ENCODE measurements around the gene KNCN. TPM values are rescaled to one million over a fixed set of nuclear protein-coding genes. Genes with fewer than 3 reads are reported as not detected.

Gene KNCN
- total RNA-seq, 1 experiment from 2014 or later, result not detected

- H3K9ac ChIP-seq (ENCODE audit: extremely low read depth, insufficient read length, low read length), result no peak overlapping the region
- H2BK120ac ChIP-seq (ENCODE audit: low read depth, low read length, poor library complexity, severe bottlenecking), result no peak overlapping the region
- H3K9me3 ChIP-seq (ENCODE audit: control insufficient read depth, low read depth, low read length), result no peaks in the 10 kb centered on the region
- no peaks in the 10 kb centered on the region; a peak in 1 of 7 replicates for H3K36me3 Mint-ChIP-seq (ENCODE audit: insufficient read depth in 1 of 3, low read depth in 3 of 3)
- TF ChIP-seq CTCF (conservative IDR thresholded peaks at IDR 0.05), result no peak
- no peaks in the 10 kb centered on the region for H3K27me3 ChIP-seq (ENCODE audit: insufficient read depth, low read length)
- no peak overlapping the region for H2BK12ac ChIP-seq (ENCODE audit: insufficient read length, low read depth, low read length)
- H4K5ac ChIP-seq (ENCODE audit: insufficient read length, low read depth, low read length), result no peak overlapping the region
- peaks cover 8% of the 10 kb centered on the region for H3K27me3 Mint-ChIP-seq (ENCODE audit: low read depth)
- H3K4me2 ChIP-seq (ENCODE audit: insufficient read depth, insufficient read length, low read length), result no peak overlapping the region
- H2BK20ac ChIP-seq (ENCODE audit: low read depth, low read length, poor library complexity, severe bottlenecking), result no peak overlapping the region
- H4K20me1 ChIP-seq (ENCODE audit: control insufficient read depth, insufficient read depth, insufficient read length), result no peaks in the 10 kb centered on the region
- no peak overlapping the region for H3K27ac ChIP-seq (ENCODE audit: insufficient read length, low read depth, low read length)
- H4K91ac ChIP-seq (ENCODE audit: insufficient read length, low read depth, low read length), result no peak overlapping the region
- H3K23ac ChIP-seq (ENCODE audit: insufficient read length, low read depth, low read length), result no peak overlapping the region
- WGBS (ENCODE audit: extremely low coverage, insufficient read length, low lambda C conversion rate), result no CpG with 5 or more reads among the region's 12 CpGs
- H3K79me2 ChIP-seq (ENCODE audit: insufficient read depth, low read length), result no peaks in the 10 kb centered on the region
- H2BK15ac ChIP-seq (ENCODE audit: low read depth, low read length), result no peak overlapping the region
- no peak overlapping the region for H3K4me3 Mint-ChIP-seq
- H3K4me1 ChIP-seq (ENCODE audit: insufficient read depth, low read length), result peaks cover 4% of the 10 kb centered on the region; the same call in 1 of the 2 replicates
- no peak overlapping the region for H2AK5ac ChIP-seq (ENCODE audit: insufficient read length, low read length)
- H3K79me1 ChIP-seq (ENCODE audit: insufficient read depth, low read depth, low read length, poor library complexity, severe bottlenecking), result no peaks in the 10 kb centered on the region
- H3K9me3 Mint-ChIP-seq, result no peaks in the 10 kb centered on the region
- no peak overlapping the region for H3K4ac ChIP-seq (ENCODE audit: low read depth, low read length)
- no peak overlapping the region for H3K27ac Mint-ChIP-seq
- H3K4me1 Mint-ChIP-seq, result peaks cover 15 to 37% of the 10 kb centered on the region in 2 experiments
- H3K18ac ChIP-seq (ENCODE audit: insufficient read length, low read depth, low read length), result no peak overlapping the region
- no peaks in the 10 kb centered on the region for H3K23me2 ChIP-seq (ENCODE audit: insufficient read length, low read depth, low read length, poor library complexity, severe bottlenecking)
- no peak overlapping the region for H2BK5ac ChIP-seq (ENCODE audit: insufficient read length, low read length)
- H3T11ph ChIP-seq (ENCODE audit: low read length), result no peak overlapping the region
- no peak overlapping the region for H2AFZ ChIP-seq (ENCODE audit: low read length)
- no peak overlapping the region for H3K56ac ChIP-seq (ENCODE audit: insufficient read length, low read depth, low read length)
- H4K8ac ChIP-seq (replicated peaks; ENCODE audit: insufficient read length, low read depth, low read length), result no peak overlapping the region
- no peak for DNase-seq
- H3K14ac ChIP-seq (ENCODE audit: insufficient read depth, low read length), result no peak overlapping the region; the same call in 1 of the 2 replicates
Measured at GRCh38 chr1:46554597-46555381, 3.3 kb upstream of the KNCN start.
